Endothelial cell (in vitro differentiated cells): ENCODE results near the gene FMO1. TPM values are rescaled to one million over a fixed set of nuclear protein-coding genes. Genes with fewer than 3 reads are reported as not detected.
A peak's percentile ranks its signal among the peaks of the same experiment; 100 is the strongest.
"Not testable (repeated sequence)": the region's sequence is repeated elsewhere in the genome, so short reads cannot be mapped to it uniquely, and the experiment has no call there.

Source experiments
- DNase-seq: peaks from one replicate; pipeline ENCODE4 v3.0.0; 2021; ENCODE audit warnings: low spot score
- H3K27ac Mint-ChIP-seq: one replicate; pipeline ENCODE4 v1.8.0; 2021; ENCODE audit warnings: mixed read lengths, inconsistent platforms; ENCODE audit not compliant: unreplicated experiment
- H3K27me3 Mint-ChIP-seq: one replicate; pipeline ENCODE4 v1.8.0; 2021; ENCODE audit warnings: mild to moderate bottlenecking, moderate library complexity, mixed read lengths, inconsistent platforms; ENCODE audit not compliant: unreplicated experiment
- H3K36me3 Mint-ChIP-seq: one replicate; pipeline ENCODE4 v1.8.0; 2021; ENCODE audit warnings: mild to moderate bottlenecking, low read depth, mixed read lengths, inconsistent platforms; ENCODE audit not compliant: unreplicated experiment
- H3K4me1 Mint-ChIP-seq: one replicate; pipeline ENCODE4 v1.8.0; 2021; ENCODE audit warnings: mild to moderate bottlenecking, mixed read lengths, inconsistent platforms; ENCODE audit not compliant: unreplicated experiment
- H3K4me3 Mint-ChIP-seq: one replicate; pipeline ENCODE4 v1.8.0; 2021; ENCODE audit warnings: mild to moderate bottlenecking, mixed read lengths, inconsistent platforms; ENCODE audit not compliant: unreplicated experiment
- H3K9me3 Mint-ChIP-seq: one replicate; pipeline ENCODE4 v1.8.0; 2021; ENCODE audit warnings: mixed read lengths, inconsistent platforms; ENCODE audit not compliant: unreplicated experiment
- total RNA-seq: library from RNA; stranded (reverse); fragmentation: NEBNext Ultra II Directional; extraction: Animal tissue kit (Norgen Biotek cat#: 25700); gene quantifications from one replicate; pipeline ENCODE4 v1.2.1, GENCODE V29; 2021; ENCODE audit not compliant: unreplicated experiment
- TF ChIP-seq, protein P1 (sequence below): fragments of 200-600 bp; sonication (generic); IDR thresholded peaks from one replicate; pipeline ENCODE4 v1.5.0; 2021; ENCODE audit warnings: antibody characterized with exemption; ENCODE audit not compliant: unreplicated experiment

Gene FMO1
- total RNA-seq, 1 donor from 2014 or later, result not detected

DNA sequence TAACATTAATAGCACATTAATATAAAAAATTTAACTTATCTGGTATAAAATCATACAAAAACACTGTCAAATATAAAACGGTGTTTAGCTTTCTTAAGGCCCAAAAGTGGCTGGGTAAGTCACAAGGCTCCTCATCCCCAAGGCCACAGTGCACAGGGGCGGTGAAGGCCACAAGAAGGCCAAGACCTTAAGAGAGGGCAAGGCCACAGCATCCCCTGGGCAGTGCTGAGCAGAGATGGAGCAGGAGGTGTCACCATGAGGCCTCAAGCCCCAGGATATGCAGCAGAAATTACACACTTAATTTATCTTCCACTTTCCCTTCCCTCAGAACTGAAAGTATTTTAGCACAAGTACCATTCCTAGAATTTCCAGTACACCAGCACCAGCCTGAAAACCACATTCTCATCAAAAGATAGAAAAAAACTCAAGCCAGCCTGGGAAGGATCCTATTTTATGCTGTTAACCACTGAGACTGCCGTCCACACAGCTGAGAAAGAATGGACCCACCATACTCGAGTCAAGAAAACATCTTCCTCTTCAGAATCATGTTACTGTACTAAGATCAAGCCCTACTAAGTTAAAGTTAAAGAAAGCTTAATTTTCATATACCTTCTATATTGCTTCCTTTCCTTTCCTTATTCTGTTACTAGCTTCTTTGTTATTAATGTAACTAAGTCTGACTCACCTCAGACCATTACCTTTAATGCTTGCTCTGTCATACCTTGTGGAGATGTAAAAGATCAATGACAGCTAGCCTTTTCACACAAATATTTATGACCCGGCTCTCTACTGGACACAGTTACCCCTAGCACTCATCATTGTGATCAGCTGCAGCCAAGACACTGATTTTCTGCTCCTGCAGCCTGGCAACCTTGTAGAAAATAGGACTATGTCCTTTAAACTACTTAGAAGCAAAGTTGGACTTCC is 26.4 kb upstream of the FMO1 start:
- Mint-ChIP-seq H3K27me3 (peaks cover 3% of the 10 kb centered on the region), H3K36me3 (no peaks in the 10 kb centered on the region), H3K27ac (no peak overlapping the region), H3K4me1 (peaks cover 27% of the 10 kb centered on the region), H3K4me3 (no peak overlapping the region), H3K9me3 (peaks cover 5% of the 10 kb centered on the region)
- DNase-seq, result no peak
- TF ChIP-seq, protein P1, sequence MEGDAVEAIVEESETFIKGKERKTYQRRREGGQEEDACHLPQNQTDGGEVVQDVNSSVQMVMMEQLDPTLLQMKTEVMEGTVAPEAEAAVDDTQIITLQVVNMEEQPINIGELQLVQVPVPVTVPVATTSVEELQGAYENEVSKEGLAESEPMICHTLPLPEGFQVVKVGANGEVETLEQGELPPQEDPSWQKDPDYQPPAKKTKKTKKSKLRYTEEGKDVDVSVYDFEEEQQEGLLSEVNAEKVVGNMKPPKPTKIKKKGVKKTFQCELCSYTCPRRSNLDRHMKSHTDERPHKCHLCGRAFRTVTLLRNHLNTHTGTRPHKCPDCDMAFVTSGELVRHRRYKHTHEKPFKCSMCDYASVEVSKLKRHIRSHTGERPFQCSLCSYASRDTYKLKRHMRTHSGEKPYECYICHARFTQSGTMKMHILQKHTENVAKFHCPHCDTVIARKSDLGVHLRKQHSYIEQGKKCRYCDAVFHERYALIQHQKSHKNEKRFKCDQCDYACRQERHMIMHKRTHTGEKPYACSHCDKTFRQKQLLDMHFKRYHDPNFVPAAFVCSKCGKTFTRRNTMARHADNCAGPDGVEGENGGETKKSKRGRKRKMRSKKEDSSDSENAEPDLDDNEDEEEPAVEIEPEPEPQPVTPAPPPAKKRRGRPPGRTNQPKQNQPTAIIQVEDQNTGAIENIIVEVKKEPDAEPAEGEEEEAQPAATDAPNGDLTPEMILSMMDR, result no peak

DNA sequence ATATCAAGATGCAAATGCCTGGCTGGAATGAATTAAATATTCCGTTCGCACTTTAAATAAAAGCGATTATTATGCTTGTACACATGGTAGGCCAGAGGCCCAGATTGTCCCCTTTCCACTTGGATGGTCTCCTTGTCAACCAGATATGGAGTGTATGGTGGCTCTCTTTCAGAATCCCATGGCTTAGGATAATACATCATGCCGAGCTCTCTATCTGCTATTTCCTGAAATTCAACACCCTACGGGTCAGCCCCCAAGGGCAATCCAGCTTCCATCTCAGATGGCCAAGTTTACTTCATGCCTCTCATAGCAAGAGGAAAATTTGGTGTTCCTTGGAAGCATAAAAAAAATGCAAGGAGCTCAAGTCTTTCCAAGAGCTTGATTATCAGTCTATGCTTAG is 25.4 kb upstream of the FMO1 start:
- Mint-ChIP-seq H3K27ac (no peak overlapping the region), H3K27me3 (peaks cover 3% of the 10 kb centered on the region), H3K4me1 (peaks cover 27% of the 10 kb centered on the region), H3K9me3 (peaks cover 5% of the 10 kb centered on the region), H3K36me3 (no peaks in the 10 kb centered on the region), H3K4me3 (no peak overlapping the region)
- DNase-seq, result no peak
- TF ChIP-seq, protein P1, result no peak

DNA sequence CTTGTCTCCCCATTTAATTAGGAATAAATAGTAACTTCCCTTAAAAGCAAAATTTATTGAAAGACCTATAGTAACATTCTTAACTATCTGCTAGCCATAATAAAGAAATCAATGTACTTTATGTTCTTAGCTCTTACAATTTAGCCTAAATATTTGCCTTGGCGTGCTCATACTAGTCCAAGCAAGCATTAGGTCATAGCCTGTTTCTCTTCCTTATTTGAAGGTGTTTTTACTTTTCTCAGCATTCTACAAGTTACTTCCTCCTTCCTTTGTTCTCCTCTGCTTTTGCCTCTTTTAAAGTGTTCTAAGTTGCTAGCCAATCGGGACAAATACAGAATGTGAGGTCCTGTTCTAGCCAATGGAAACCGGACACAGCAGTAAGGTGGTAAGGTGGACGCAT is 24.0 kb upstream of the FMO1 start:
- H3K4me3 Mint-ChIP-seq, H3K27me3 Mint-ChIP-seq, H3K36me3 Mint-ChIP-seq, H3K9me3 Mint-ChIP-seq, DNase-seq, H3K27ac Mint-ChIP-seq: not testable (repeated sequence)
- peaks cover 24% of the 10 kb centered on the region for H3K4me1 Mint-ChIP-seq

DNA sequence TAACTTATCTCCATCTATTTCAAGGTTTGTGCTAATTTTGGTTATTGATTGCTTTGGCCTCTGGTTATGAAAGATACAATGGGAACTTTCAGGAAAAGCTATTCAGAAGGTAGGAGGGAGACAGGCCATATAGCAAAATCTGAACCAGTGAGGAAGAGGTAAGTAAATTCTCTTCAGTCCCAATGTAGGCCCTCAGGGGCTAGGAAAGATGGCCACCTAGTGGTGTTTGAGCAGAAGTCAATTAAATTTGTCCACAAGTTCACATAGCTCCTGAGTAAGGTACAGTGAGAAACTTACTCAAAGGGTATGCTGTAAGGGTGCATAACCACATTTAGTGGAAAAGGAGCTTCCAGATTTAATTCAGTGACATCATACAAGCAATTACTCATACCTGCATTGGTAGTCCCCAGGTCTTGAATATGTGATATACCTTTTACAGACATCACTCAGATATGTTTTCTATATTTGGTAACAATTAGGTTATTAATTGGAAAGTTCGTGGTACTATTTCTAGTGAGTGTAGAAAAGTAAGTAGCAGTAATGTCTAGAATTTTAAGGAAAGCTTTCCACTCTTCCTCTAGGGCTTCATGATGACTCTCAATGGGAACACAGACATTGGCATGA is 21.4 kb upstream of the FMO1 start:
- Mint-ChIP-seq H3K4me1 (peaks cover 7% of the 10 kb centered on the region), H3K36me3 (no peaks in the 10 kb centered on the region), H3K27me3 (no peaks in the 10 kb centered on the region), H3K27ac (no peak overlapping the region), H3K4me3 (no peak overlapping the region), H3K9me3 (no peaks in the 10 kb centered on the region)
- TF ChIP-seq, protein P1, result peak; percentile 71
- peak; percentile 42 for DNase-seq

DNA sequence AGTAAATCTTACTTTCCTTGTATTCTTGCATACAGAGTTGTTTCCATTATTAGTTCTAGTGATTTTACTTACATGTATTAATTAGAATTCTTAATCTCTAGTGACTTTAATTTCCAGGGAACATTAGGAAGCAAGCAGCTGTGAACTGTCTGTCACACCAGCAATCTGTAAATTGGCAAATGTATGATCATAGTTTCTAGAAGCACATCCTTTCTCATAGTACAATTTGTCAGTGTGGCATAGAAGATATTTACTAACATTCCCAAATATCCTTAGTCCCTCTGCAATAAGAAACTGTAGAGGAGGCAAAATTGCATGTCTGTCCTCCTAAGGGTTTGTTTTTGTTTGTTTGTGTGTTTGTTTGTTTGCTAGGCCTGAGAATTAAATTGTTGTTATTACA is 17.0 kb upstream of the FMO1 start:
- H3K9me3 Mint-ChIP-seq, result no peaks in the 10 kb centered on the region
- TF ChIP-seq, protein P1, result no peak
- no peaks in the 10 kb centered on the region for H3K4me1 Mint-ChIP-seq
- no peaks in the 10 kb centered on the region for H3K36me3 Mint-ChIP-seq
- H3K4me3 Mint-ChIP-seq, result no peak overlapping the region
- no peak for DNase-seq
- H3K27me3 Mint-ChIP-seq, result no peaks in the 10 kb centered on the region
- no peak overlapping the region for H3K27ac Mint-ChIP-seq
